ENCODE measurements around the gene WNT16.

- no peak for TF ChIP-seq PATZ1 (CRISPR knock-in tag; IDR thresholded peaks at IDR 0.05; ENCODE audit: borderline replicate concordance)
- no peak for TF ChIP-seq PPARA (CRISPR knock-in tag; IDR thresholded peaks at IDR 0.05; ENCODE audit: borderline replicate concordance)
- no peak for TF ChIP-seq ZNF565 (CRISPR knock-in tag; conservative IDR thresholded peaks at IDR 0.05; ENCODE audit: low read depth)
- no peak for TF ChIP-seq TSHZ2 (CRISPR knock-in tag; IDR thresholded peaks at IDR 0.05)
- TF ChIP-seq ZFP3 (CRISPR knock-in tag; IDR thresholded peaks at IDR 0.05), result no peak
- TF ChIP-seq RARB (CRISPR knock-in tag; IDR thresholded peaks at IDR 0.05), result no peak
- TF ChIP-seq CREB5 (CRISPR knock-in tag; IDR thresholded peaks at IDR 0.05; ENCODE audit: low read depth), result no peak
- no peak for TF ChIP-seq ESRRG (CRISPR knock-in tag; IDR thresholded peaks at IDR 0.05)
- no peak for TF ChIP-seq SNAI2 (CRISPR knock-in tag; IDR thresholded peaks at IDR 0.05)
- no peak for TF ChIP-seq GLIS3 (CRISPR knock-in tag; IDR thresholded peaks at IDR 0.05)
- no peak for TF ChIP-seq CSRNP3 (CRISPR knock-in tag; IDR thresholded peaks at IDR 0.05)
- no peak for TF ChIP-seq ZC3H10 (CRISPR knock-in tag; IDR thresholded peaks at IDR 0.05)
- no peak for TF ChIP-seq TOX (CRISPR knock-in tag; IDR thresholded peaks at IDR 0.05; ENCODE audit: borderline replicate concordance)
- no peak for TF ChIP-seq ARNTL (CRISPR knock-in tag; IDR thresholded peaks at IDR 0.05; ENCODE audit: borderline replicate concordance, low read depth)
Measured at GRCh38 chr7:121307021-121307574, 21.7 kb upstream of the WNT16 start.
